ENCODE results near the gene CACNA1B.
A peak's percentile ranks its signal among the peaks of the same experiment; 100 is the strongest.
"Not testable (repeated sequence)": the region's sequence is repeated elsewhere in the genome, so short reads cannot be mapped to it uniquely, and the experiment has no call there.

CACNA1B gene

GRCh38 chr9:137866226-137867141 lies 11.1 kb upstream of the CACNA1B start:
- DNase-seq = no peak

- DNase-seq = no peak
Measured at GRCh38 chr9:137870432-137870831, 7.2 kb upstream of the CACNA1B start.

GRCh38 chr9:137872296-137872695 lies 5.3 kb upstream of the CACNA1B start:
- no peak for DNase-seq

GRCh38 chr9:137873408-137873807 lies 4.2 kb upstream of the CACNA1B start:
- no peak for DNase-seq

- no peak for DNase-seq
Measured at GRCh38 chr9:137873858-137874362, 3.7 kb upstream of the CACNA1B start.

- no peak for DNase-seq
Measured at GRCh38 chr9:137875354-137875753, 2.2 kb upstream of the CACNA1B start.

- no peak for DNase-seq
Measured at GRCh38 chr9:137875846-137876245, 1.7 kb upstream of the CACNA1B start.

- no peak for DNase-seq
Measured at GRCh38 chr9:137876269-137876668, 1.3 kb upstream of the CACNA1B start.

GRCh38 chr9:137876781-137877386 lies 698 bp upstream of the CACNA1B start:
- DNase-seq = no peak

GRCh38 chr9:137878146-137878941 lies 762 bp downstream of the CACNA1B start:
- DNase-seq = peak; percentile 80

- no peak for DNase-seq
Measured at GRCh38 chr9:137879052-137879451, 1.5 kb downstream of the CACNA1B start.

- no peak for DNase-seq
Measured at GRCh38 chr9:137879566-137880150, 2.1 kb downstream of the CACNA1B start.

GRCh38 chr9:137880160-137880975 lies 2.8 kb downstream of the CACNA1B start:
- DNase-seq = no peak

GRCh38 chr9:137880976-137881530 lies 3.5 kb downstream of the CACNA1B start:
- no peak for DNase-seq

GRCh38 chr9:137881591-137882505 lies 4.3 kb downstream of the CACNA1B start:
- no peak for DNase-seq

GRCh38 chr9:137882506-137882821 lies 4.9 kb downstream of the CACNA1B start:
- DNase-seq = no peak

- not testable (repeated sequence) for DNase-seq
Measured at GRCh38 chr9:137883977-137884376, 6.4 kb downstream of the CACNA1B start.

GRCh38 chr9:137884547-137884946 lies 7.0 kb downstream of the CACNA1B start:
- DNase-seq = not testable (repeated sequence)

GRCh38 chr9:137885121-137885520 lies 7.5 kb downstream of the CACNA1B start:
- not testable (repeated sequence) for DNase-seq

- not testable (repeated sequence) for DNase-seq
Measured at GRCh38 chr9:137888621-137889020, 11.0 kb downstream of the CACNA1B start.

Measured in right kidney (tissue), 1 donor.